Endodermal cell (in vitro differentiated cells): ENCODE data around the gene GAL3ST2. TPM values are rescaled to one million over a fixed set of nuclear protein-coding genes. Genes with fewer than 3 reads are reported as not detected.

Experiments used
- DNase-seq: peaks from one replicate; pipeline ENCODE4 v3.0.0-alpha.2; 2017
- H3K27ac ChIP-seq: 2 replicates; pipeline ENCODE4 v1.5.1; 2013; ENCODE audit warnings: mild to moderate bottlenecking, low read depth, low read length, moderate library complexity
- H3K27me3 ChIP-seq: 2 replicates; pipeline ENCODE4 v1.6.1; 2013; ENCODE audit warnings: mild to moderate bottlenecking, low read length, moderate library complexity; ENCODE audit not compliant: insufficient read depth, control insufficient read depth, poor library complexity, severe bottlenecking
- H3K36me3 ChIP-seq: 2 replicates; pipeline ENCODE4 v1.7.0; 2013; ENCODE audit warnings: mild to moderate bottlenecking, low read length, moderate library complexity; ENCODE audit not compliant: control insufficient read depth, insufficient read depth
- H3K4me1 ChIP-seq: one replicate; pipeline ENCODE4 v1.7.0; 2013; ENCODE audit warnings: low read length; ENCODE audit not compliant: control insufficient read depth, insufficient read depth
- H3K4me3 ChIP-seq: 2 replicates; pipeline ENCODE4 v1.5.1; 2013; ENCODE audit warnings: mild to moderate bottlenecking, low read length, moderate library complexity
- H3K9ac ChIP-seq: 2 replicates; pipeline ENCODE4 v1.6.1; 2013; ENCODE audit warnings: mild to moderate bottlenecking, low read length, moderate library complexity; ENCODE audit not compliant: poor library complexity, severe bottlenecking; ENCODE audit errors: extremely low read depth
- H3K9me3 ChIP-seq: 2 replicates; pipeline ENCODE4 v1.6.1; 2013; ENCODE audit warnings: mild to moderate bottlenecking, low read length, moderate library complexity; ENCODE audit not compliant: control insufficient read depth
- H3K27ac Mint-ChIP-seq: 2 replicates; pipeline ENCODE4 v1.8.0; 2020; ENCODE audit warnings: mixed read lengths
- H3K27me3 Mint-ChIP-seq: 2 replicates; pipeline ENCODE4 v1.8.0; 2021; ENCODE audit warnings: mild to moderate bottlenecking, mixed read lengths; ENCODE audit not compliant: insufficient read depth
- H3K36me3 Mint-ChIP-seq: 2 replicates; pipeline ENCODE4 v1.8.0; 2020; ENCODE audit warnings: low read depth, mixed read lengths
- H3K4me1 Mint-ChIP-seq: 2 replicates; pipeline ENCODE4 v1.8.0; 2020; ENCODE audit warnings: mixed read lengths
- H3K4me3 Mint-ChIP-seq: 2 replicates; pipeline ENCODE4 v1.8.0; 2020; ENCODE audit warnings: mild to moderate bottlenecking, moderate library complexity, mixed read lengths
- H3K9me3 Mint-ChIP-seq: 2 replicates; pipeline ENCODE4 v1.8.0; 2020; ENCODE audit warnings: mild to moderate bottlenecking, mixed read lengths
- WGBS, 2 experiments: methylation state at CpG; one replicate each; pipeline versions ENCODE4 v1.1.5 to v1.1.7; 2013; ENCODE audit warnings: missing lambda C conversion rate in 2 of 2, mixed read lengths in 1 of 2; ENCODE audit not compliant: insufficient coverage in 1 of 2, insufficient read length in 1 of 2; 5-methylcytosine and 5-hydroxymethylcytosine counted together
- total RNA-seq, 2 donors: library from RNA; stranded (reverse); fragmentation: NEBNext Ultra II Directional in 1 of 2; extraction: Animal tissue kit (Norgen Biotek cat#: 25700) in 1 of 2; gene quantifications; 2 replicates in 1 of 2; 3 replicates in 1 of 2; pipeline ENCODE4 v1.2.1, GENCODE V29; 2021
- TF ChIP-seq, protein P1 (sequence below): fragments of 200-600 bp; sonication (generic); conservative IDR thresholded peaks from 2 replicates; pipeline ENCODE4 v1.5.0; 2021; ENCODE audit warnings: antibody characterized with exemption, mild to moderate bottlenecking

GAL3ST2 gene
- total RNA-seq, 2 donors from 2014 or later, result 0.57 to 0.91 TPM

DNA sequence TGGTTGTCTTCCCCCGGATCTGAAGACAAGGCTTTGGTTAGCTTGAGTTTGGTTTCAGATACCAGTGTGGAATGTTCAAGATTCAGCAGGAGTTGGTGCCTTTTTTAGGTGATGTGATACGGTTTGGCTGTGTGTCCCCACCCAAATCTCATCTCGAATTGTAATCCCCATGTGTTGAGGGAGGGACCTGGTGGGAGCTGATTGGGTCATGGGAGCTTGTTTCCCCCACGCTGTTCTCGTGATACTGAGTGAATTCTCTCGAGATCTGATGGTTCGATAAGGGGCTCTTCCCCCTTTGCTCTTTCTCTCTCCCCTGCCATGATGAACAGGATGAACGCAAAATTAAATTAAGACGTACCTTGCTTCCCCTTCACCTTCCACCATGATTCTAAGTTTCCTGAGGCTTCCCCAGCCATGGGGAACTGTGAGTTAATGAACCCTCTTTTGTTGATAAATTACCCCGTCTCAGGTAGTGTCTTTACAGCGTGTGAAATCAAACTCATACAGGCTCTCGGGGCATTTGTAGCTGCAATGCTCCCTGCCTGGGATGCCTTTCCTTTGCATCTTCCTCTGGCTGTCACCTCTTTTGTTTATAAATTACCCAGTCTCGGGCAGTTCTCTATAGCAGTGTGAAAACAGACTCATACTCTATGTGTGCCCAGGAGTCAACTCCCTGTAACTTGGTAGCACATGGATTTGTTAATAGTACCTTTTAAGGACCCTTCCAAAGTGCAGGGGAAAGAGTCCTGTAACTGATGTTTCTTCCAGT lies 60.8 kb downstream of the GAL3ST2 start:
- 75 to 77% methylated on average over 9 to 13 of the region's 13 CpGs for WGBS, 2 experiments
- Mint-ChIP-seq H3K27me3 (no peaks in the 10 kb centered on the region), H3K9me3 (peaks cover 23% of the 10 kb centered on the region), H3K4me1 (peaks cover 11% of the 10 kb centered on the region), H3K4me3 (no peak overlapping the region), H3K36me3 (peaks cover 2% of the 10 kb centered on the region), H3K27ac (no peak overlapping the region)
- DNase-seq, result peak; percentile 70
- Histone ChIP-seq H3K4me1 (no peaks in the 10 kb centered on the region), H3K9ac (no peak overlapping the region), H3K27me3 (no peaks in the 10 kb centered on the region), H3K9me3 (no peaks in the 10 kb centered on the region), H3K4me3 (no peak overlapping the region), H3K36me3 (no peaks in the 10 kb centered on the region), H3K27ac (no peak overlapping the region)
- TF ChIP-seq, protein P1, sequence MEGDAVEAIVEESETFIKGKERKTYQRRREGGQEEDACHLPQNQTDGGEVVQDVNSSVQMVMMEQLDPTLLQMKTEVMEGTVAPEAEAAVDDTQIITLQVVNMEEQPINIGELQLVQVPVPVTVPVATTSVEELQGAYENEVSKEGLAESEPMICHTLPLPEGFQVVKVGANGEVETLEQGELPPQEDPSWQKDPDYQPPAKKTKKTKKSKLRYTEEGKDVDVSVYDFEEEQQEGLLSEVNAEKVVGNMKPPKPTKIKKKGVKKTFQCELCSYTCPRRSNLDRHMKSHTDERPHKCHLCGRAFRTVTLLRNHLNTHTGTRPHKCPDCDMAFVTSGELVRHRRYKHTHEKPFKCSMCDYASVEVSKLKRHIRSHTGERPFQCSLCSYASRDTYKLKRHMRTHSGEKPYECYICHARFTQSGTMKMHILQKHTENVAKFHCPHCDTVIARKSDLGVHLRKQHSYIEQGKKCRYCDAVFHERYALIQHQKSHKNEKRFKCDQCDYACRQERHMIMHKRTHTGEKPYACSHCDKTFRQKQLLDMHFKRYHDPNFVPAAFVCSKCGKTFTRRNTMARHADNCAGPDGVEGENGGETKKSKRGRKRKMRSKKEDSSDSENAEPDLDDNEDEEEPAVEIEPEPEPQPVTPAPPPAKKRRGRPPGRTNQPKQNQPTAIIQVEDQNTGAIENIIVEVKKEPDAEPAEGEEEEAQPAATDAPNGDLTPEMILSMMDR, result no peak

DNA sequence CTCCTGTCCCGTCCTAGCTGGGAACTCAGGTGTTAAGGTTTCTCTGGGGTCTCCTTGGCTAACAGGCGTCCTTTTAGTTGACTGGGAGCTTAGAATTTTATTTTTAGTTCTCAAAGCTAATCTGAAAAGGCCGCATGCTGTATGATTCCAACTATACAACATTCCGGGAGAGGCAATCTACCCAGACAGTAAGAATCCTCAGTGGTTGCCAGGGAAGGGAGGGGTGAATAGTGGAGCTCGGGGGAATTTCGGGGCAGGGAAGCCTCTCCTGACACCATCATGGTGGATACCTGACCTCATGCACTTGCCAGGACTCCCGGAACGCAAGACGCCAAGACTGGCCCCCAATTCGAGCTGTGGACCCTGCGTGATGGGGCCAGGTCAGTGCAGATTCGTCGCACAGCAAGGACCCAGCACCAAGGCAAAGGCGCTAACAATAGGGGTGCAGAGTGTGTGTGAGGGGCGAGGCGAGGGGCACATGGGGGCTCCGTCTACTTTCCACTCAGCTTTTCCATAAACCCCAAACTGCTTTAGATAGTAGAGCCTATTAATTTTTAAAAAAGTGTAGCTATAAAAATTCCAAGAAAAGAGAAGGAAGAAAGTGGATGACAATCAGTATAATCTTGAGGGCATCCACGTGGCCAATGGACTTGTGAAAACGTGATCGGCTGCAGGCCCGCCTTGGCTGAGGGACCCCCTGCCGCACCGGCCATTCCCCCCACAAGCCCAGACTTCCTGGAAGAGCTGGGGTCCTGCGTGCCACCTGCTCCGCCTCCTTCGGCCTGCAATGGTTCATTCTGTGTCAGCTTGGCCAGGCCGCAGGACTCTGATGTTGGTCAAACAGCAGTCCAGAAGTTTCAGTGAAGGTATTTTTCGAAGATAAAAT lies 64.8 kb downstream of the GAL3ST2 start:
- Histone ChIP-seq H3K9ac (no peak overlapping the region), H3K27ac (no peak overlapping the region), H3K27me3 (peaks cover 14% of the 10 kb centered on the region), H3K9me3 (no peaks in the 10 kb centered on the region), H3K4me3 (no peak overlapping the region), H3K4me1 (no peaks in the 10 kb centered on the region), H3K36me3 (no peaks in the 10 kb centered on the region)
- Mint-ChIP-seq H3K4me3 (no peak overlapping the region), H3K4me1 (peaks cover 8% of the 10 kb centered on the region), H3K27me3 (peaks cover 25% of the 10 kb centered on the region), H3K9me3 (peaks cover 8% of the 10 kb centered on the region), H3K36me3 (no peaks in the 10 kb centered on the region), H3K27ac (no peak overlapping the region)
- peak; percentile 39 for DNase-seq
- 87 to 89% methylated on average over 18 to 26 of the region's 28 CpGs for WGBS, 2 experiments
- TF ChIP-seq, protein P1, result no peak

- no peaks in the 10 kb centered on the region for H3K9me3 ChIP-seq
- Mint-ChIP-seq H3K9me3 (peaks cover 5% of the 10 kb centered on the region), H3K27ac (no peak overlapping the region), H3K27me3 (peaks cover 28% of the 10 kb centered on the region), H3K4me1 (peaks cover 7% of the 10 kb centered on the region), H3K4me3 (no peak overlapping the region), H3K36me3 (no peaks in the 10 kb centered on the region)
- no peaks in the 10 kb centered on the region for H3K36me3 ChIP-seq
- peaks cover 14% of the 10 kb centered on the region for H3K27me3 ChIP-seq
- TF ChIP-seq, protein P1, result no peak
- H3K9ac ChIP-seq, result no peak overlapping the region
- H3K27ac ChIP-seq, result no peak overlapping the region
- H3K4me1 ChIP-seq, result no peaks in the 10 kb centered on the region
- WGBS, 2 experiments, result 85 to 89% methylated on average over 6 to 11 of the region's 11 CpGs
- H3K4me3 ChIP-seq, result no peak overlapping the region
- peak; percentile 44 for DNase-seq
These were observed 65.4 kb downstream of the GAL3ST2 start for GRCh38 chr2:241842067-241842415.
